Neuronal stem cell (in vitro differentiated cells): ENCODE measurements around the gene POLR1G.

Experiments used
- DNase-seq: peaks from one replicate; pipeline ENCODE4 v3.0.0-alpha.2; 2013; ENCODE audit warnings: low spot score
- H2AFZ ChIP-seq: one replicate; pipeline ENCODE4 v1.6.1; 2013; ENCODE audit warnings: mild to moderate bottlenecking, low read length, inconsistent platforms
- H2AK5ac ChIP-seq: 2 replicates; pipeline ENCODE4 v1.6.1; 2013; ENCODE audit warnings: low read depth, mild to moderate bottlenecking, inconsistent platforms, low read length, moderate library complexity, mixed read lengths
- H2BK120ac ChIP-seq: 2 replicates; pipeline ENCODE4 v1.6.1; 2013; ENCODE audit warnings: low read depth, mild to moderate bottlenecking, inconsistent platforms, low read length, moderate library complexity, mixed read lengths
- H2BK12ac ChIP-seq: one replicate; pipeline ENCODE4 v1.6.1; 2013; ENCODE audit warnings: low read length, inconsistent platforms
- H2BK15ac ChIP-seq: 2 replicates; pipeline ENCODE4 v1.6.1; 2013; ENCODE audit warnings: mild to moderate bottlenecking, low read length, inconsistent platforms, mixed read lengths
- H2BK5ac ChIP-seq: one replicate; pipeline ENCODE4 v1.6.1; 2013; ENCODE audit warnings: inconsistent platforms, mild to moderate bottlenecking, low read length, moderate library complexity
- H3K14ac ChIP-seq: one replicate; pipeline ENCODE4 v1.6.1; 2013; ENCODE audit warnings: low read length, inconsistent platforms
- H3K18ac ChIP-seq: 2 replicates; pipeline ENCODE4 v1.6.1; 2013; ENCODE audit warnings: low read length, inconsistent platforms
- H3K23ac ChIP-seq: 2 replicates; pipeline ENCODE4 v1.6.1; 2013; ENCODE audit warnings: low read depth, mild to moderate bottlenecking, mixed read lengths, low read length, inconsistent platforms; ENCODE audit not compliant: poor library complexity
- H3K27ac ChIP-seq: replicated peaks from 3 replicates; pipeline ENCODE4 v1.5.1; 2013; ENCODE audit warnings: low read length, inconsistent platforms
- H3K27me3 ChIP-seq, 3 experiments: 2 replicates each; pipeline ENCODE4 v1.6.1; 2013; ENCODE audit warnings: low read length in 3 of 3, mild to moderate bottlenecking in 2 of 3, inconsistent platforms in 1 of 3, low read depth in 1 of 3, mixed read lengths in 1 of 3, moderate library complexity in 1 of 3; ENCODE audit not compliant: control insufficient read depth in 3 of 3, insufficient read depth in 3 of 3
- H3K36me3 ChIP-seq, 2 donors: replicated peaks in 1 of 2; 2 replicates each; pipeline ENCODE4 v1.6.1; 2013; ENCODE audit warnings: low read length in 2 of 2; ENCODE audit not compliant: control insufficient read depth in 2 of 2, insufficient read depth in 2 of 2
- H3K4ac ChIP-seq: 2 replicates; pipeline ENCODE4 v1.6.1; 2013; ENCODE audit warnings: inconsistent platforms, mild to moderate bottlenecking, low read length, moderate library complexity
- H3K4me1 ChIP-seq, 2 donors: 1 replicate in 1 of 2; 2 replicates in 1 of 2; pipeline ENCODE4 v1.6.1; 2013; ENCODE audit warnings: low read length in 2 of 2, low read depth in 1 of 2; ENCODE audit not compliant: control insufficient read depth in 2 of 2, insufficient read depth in 1 of 2
- H3K4me2 ChIP-seq: one replicate; pipeline ENCODE4 v1.6.1; 2013; ENCODE audit warnings: mild to moderate bottlenecking, low read length, inconsistent platforms; ENCODE audit not compliant: insufficient read depth, poor library complexity, severe bottlenecking
- H3K4me3 ChIP-seq, 2 donors: 2 replicates each; pipeline ENCODE4 v1.5.1; 2013; ENCODE audit warnings: low read length in 2 of 2, mild to moderate bottlenecking in 2 of 2, inconsistent platforms in 1 of 2, moderate library complexity in 1 of 2
- H3K79me1 ChIP-seq: one replicate; pipeline ENCODE4 v1.6.1; 2013; ENCODE audit warnings: low read depth, mild to moderate bottlenecking, inconsistent platforms, low read length, moderate library complexity
- H3K9ac ChIP-seq: one replicate; pipeline ENCODE4 v1.6.1; 2013; ENCODE audit warnings: mild to moderate bottlenecking, low read depth, low read length, inconsistent platforms; ENCODE audit not compliant: poor library complexity
- H3K9me3 ChIP-seq, 2 donors: replicated peaks in 1 of 2; 2 replicates each; pipeline versions ENCODE3 to v1.6.1; 2013; ENCODE audit warnings: low read length in 2 of 2, mild to moderate bottlenecking in 2 of 2, inconsistent platforms in 1 of 2, low read depth in 1 of 2, mixed read lengths in 1 of 2, moderate library complexity in 1 of 2; ENCODE audit not compliant: control insufficient read depth in 2 of 2, insufficient read depth in 1 of 2
- H4K8ac ChIP-seq: one replicate; pipeline ENCODE4 v1.6.1; 2013; ENCODE audit warnings: low read depth, mild to moderate bottlenecking, inconsistent platforms, low read length, moderate library complexity
- H4K91ac ChIP-seq: one replicate; pipeline ENCODE4 v1.6.1; 2013; ENCODE audit warnings: low read length, low read depth, mild to moderate bottlenecking, inconsistent platforms; ENCODE audit not compliant: poor library complexity
- WGBS, 2 donors: extraction: QIAGEN DNeasy Blood & Tissue Kit; methylation state at CpG; one replicate each; pipeline ENCODE4 v1.1.7; 2013; ENCODE audit warnings: missing lambda C conversion rate in 2 of 2, mixed read lengths in 1 of 2; ENCODE audit not compliant: insufficient read length in 2 of 2, insufficient replicate concordance in 1 of 2; ENCODE audit errors: extremely low coverage in 2 of 2; 5-methylcytosine and 5-hydroxymethylcytosine counted together

Gene POLR1G

DNA sequence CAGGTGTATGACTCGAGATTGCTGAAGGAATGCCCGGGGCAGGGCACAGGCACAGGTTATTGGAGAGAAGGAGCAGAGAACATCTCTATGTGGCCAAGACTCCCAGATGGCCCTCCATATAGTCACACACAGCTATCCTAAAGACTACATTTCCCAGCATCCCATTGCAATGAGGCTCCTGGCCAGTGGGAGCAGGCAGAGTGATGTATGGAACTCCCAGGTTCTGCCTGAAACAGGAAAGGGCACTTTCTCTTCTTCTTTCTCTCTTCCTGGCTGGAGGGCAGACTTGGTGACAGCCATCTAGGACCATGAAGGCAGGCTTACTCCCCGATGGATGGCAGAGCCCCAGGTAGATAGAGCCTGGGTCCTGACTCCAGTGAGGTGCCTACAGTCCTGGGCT, 15.1 kb upstream of the POLR1G start:
- H3K23ac ChIP-seq: no peak overlapping the region
- H4K8ac ChIP-seq: no peak overlapping the region
- no peak overlapping the region for H3K14ac ChIP-seq
- H3K18ac ChIP-seq: no peak overlapping the region
- no CpG with 5 or more reads among the region's 3 CpGs for WGBS, 2 donors
- H2AK5ac ChIP-seq: no peak overlapping the region
- H3K4ac ChIP-seq: no peak overlapping the region
- no peak overlapping the region for H3K9ac ChIP-seq
- no peak overlapping the region for H3K4me2 ChIP-seq
- peaks cover 0 to 2% of the 10 kb centered on the region in 2 donors for H3K4me1 ChIP-seq
- peak overlapping the region; percentile 71 for H2AFZ ChIP-seq
- no peak for DNase-seq
- no peak overlapping the region for H4K91ac ChIP-seq
- no peak overlapping the region for H3K4me3 ChIP-seq
- peaks cover 0 to 2% of the 10 kb centered on the region in 2 donors for H3K36me3 ChIP-seq
- H3K9me3 ChIP-seq: peaks cover 0 to 1% of the 10 kb centered on the region in 2 donors
- H2BK12ac ChIP-seq: no peak overlapping the region
- no peak overlapping the region for H3K27ac ChIP-seq
- no peak overlapping the region for H2BK15ac ChIP-seq
- no peak overlapping the region for H2BK5ac ChIP-seq
- H3K27me3 ChIP-seq: peaks cover 0 to 19% (median 4%) of the 10 kb centered on the region in 3 experiments
- H2BK120ac ChIP-seq: no peak overlapping the region
- H3K79me1 ChIP-seq: no peaks in the 10 kb centered on the region

DNA sequence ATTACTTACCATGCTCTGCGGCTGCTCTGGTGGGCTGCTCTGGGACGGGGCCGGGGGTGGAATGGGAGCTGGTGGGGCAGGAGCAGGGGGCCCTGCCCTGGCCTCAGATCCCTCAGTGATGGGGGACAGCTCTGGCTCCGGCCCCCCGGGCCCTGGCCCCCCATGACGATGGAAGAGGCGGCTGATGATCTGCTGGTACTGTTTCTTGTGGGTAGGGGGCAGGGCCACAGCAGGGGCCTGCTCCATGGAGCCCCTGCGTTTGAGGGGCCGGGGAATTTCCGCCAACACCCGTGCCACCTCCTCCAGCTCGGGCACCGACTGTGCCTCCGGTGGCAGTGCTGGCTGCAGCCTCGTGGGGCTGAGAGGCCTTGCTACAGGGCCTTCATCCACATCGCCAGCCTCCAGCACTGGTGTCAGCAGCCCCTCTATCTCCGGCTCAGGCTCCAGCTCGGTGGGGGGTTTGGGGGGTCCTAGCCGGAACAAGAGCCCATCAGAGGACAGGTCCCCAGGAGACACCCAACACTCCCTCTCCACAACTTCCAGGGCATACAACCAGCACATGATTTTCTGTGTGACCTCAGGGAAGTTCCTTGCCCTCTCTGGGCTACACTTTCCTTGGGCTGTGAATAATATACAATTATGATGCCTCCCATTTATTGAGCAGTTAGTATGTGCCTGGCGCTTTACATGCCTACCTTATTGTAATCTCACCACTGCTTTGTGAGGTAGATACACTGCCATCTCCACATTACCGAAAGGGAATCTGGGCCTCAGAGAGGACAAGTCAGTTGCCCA, 14.4 kb upstream of the POLR1G start:
- Histone ChIP-seq H3K27ac (no peak overlapping the region), H2BK5ac (no peak overlapping the region), H2AK5ac (peak overlapping the region; percentile 74), H3K79me1 (no peaks in the 10 kb centered on the region), H3K4me1 (peaks cover 0 to 2% of the 10 kb centered on the region in 2 donors), H3K4ac (no peak overlapping the region), H3K4me2 (no peak overlapping the region), H2BK120ac (no peak overlapping the region), H3K4me3 (no peak overlapping the region), H2BK12ac (no peak overlapping the region), H3K9ac (peak overlapping the region; percentile 15), H2AFZ (peak overlapping the region; percentile 71), H3K23ac (no peak overlapping the region), H3K18ac (no peak overlapping the region), H3K36me3 (peaks cover 0 to 2% of the 10 kb centered on the region in 2 donors), H4K91ac (no peak overlapping the region), H3K9me3 (peaks cover 0 to 1% of the 10 kb centered on the region in 2 donors), H2BK15ac (no peak overlapping the region), H4K8ac (no peak overlapping the region), H3K14ac (no peak overlapping the region), H3K27me3 (peaks cover 0 to 22% (median 8%) of the 10 kb centered on the region in 3 experiments)
- no peak for DNase-seq
- no CpG with 5 or more reads among the region's 21 CpGs for WGBS, 2 donors

DNA sequence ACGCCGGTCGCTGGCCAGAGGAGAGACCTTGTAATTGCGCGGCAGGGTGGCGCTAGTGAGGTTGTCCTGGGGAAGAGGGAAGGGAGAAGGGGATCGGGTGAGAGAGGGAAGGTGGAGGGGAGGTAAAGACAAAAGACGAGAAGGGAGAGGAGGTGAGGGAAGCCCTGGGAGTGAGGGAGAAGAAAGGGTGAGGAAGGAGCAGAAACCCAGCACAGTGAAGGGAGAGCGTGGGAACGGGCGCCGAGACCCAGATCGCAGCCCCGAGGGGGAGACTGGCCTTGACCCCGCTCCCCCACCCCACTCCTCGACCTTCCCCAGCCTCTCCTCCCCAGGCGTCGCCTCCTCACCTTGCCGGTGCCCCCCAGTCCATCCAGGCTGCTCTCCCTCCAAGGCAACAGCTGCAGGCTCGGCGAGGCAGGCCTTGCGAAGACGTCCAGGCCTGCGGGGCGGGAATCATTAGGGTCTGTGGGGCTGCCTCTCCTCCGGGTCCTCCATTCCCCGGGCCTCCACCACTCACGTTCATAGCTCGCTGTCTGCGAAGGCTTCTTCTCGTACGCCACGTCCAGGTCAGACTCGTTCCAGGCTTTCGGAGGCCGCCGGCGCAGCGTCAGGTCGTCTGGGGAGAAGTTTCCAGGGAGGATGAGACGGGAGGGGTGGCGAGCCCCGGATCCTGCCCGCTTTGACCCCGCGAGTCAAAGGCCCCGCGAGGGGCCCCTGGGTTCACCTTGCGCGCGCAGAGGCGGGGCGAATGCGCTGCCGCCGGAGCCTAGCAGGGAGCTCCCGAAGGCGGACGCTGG, 10.4 kb upstream of the POLR1G start:
- H2AFZ ChIP-seq: no peak overlapping the region
- no peak overlapping the region for H4K8ac ChIP-seq
- DNase-seq: no peak
- no peak overlapping the region for H3K4ac ChIP-seq
- H2BK120ac ChIP-seq: peak overlapping the region; percentile 61
- peaks cover 0 to 1% of the 10 kb centered on the region in 2 donors for H3K9me3 ChIP-seq
- H3K36me3 ChIP-seq: no peaks in the 10 kb centered on the region
- WGBS, 2 donors: no CpG with 5 or more reads among the region's 59 CpGs
- H3K18ac ChIP-seq: no peak overlapping the region
- H3K27me3 ChIP-seq: peaks cover 0 to 49% (median 14%) of the 10 kb centered on the region in 3 experiments
- no peak overlapping the region for H3K14ac ChIP-seq
- H3K9ac ChIP-seq: no peak overlapping the region
- no peak overlapping the region for H2BK5ac ChIP-seq
- H4K91ac ChIP-seq: no peak overlapping the region
- peaks cover 5 to 9% of the 10 kb centered on the region in 2 donors for H3K4me1 ChIP-seq
- peak overlapping the region; percentile 60 for H3K23ac ChIP-seq
- H3K4me2 ChIP-seq: peak overlapping the region; percentile 43
- no peak overlapping the region for H3K4me3 ChIP-seq
- H2BK12ac ChIP-seq: no peak overlapping the region
- no peaks in the 10 kb centered on the region for H3K79me1 ChIP-seq
- H2AK5ac ChIP-seq: no peak overlapping the region
- no peak overlapping the region for H3K27ac ChIP-seq
- H2BK15ac ChIP-seq: no peak overlapping the region

DNA sequence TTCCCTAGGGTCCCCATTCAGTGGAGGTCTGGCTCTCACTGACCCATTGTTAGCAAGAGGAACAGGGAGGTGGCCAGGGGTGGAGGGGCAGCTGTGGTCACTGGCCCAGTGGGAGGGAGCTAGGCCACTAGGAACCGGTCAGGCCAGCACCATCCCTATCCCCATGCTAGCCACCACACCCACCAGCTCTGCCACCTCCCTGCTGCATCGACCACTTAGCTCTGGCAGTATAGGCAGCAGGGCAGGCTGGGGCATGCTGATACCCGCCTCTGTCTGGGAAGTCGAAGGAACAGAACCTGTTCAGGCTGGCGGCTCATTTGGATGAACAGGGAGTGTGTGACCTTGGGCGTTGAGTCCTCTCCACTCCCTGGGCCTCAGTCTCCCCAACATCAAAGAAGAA, 6.3 kb upstream of the POLR1G start:
- H3K9ac ChIP-seq: peak overlapping the region; percentile 63
- H3K27me3 ChIP-seq: peaks cover 18 to 76% (median 20%) of the 10 kb centered on the region in 3 experiments
- H3K4me2 ChIP-seq: no peak overlapping the region
- DNase-seq: no peak
- no peak overlapping the region for H3K4ac ChIP-seq
- no peak overlapping the region for H4K91ac ChIP-seq
- no peak overlapping the region for H2BK15ac ChIP-seq
- no peak overlapping the region for H2BK5ac ChIP-seq
- WGBS, 2 donors: no CpG with 5 or more reads among the region's 6 CpGs
- peak overlapping the region; percentile 38 for H3K23ac ChIP-seq
- peak overlapping the region; percentile 60 for H3K18ac ChIP-seq
- H2BK12ac ChIP-seq: no peak overlapping the region
- H3K14ac ChIP-seq: no peak overlapping the region
- H2BK120ac ChIP-seq: no peak overlapping the region
- H3K36me3 ChIP-seq: no peaks in the 10 kb centered on the region
- H3K79me1 ChIP-seq: peaks cover 2% of the 10 kb centered on the region
- H2AK5ac ChIP-seq: no peak overlapping the region
- no peak overlapping the region for H4K8ac ChIP-seq
- H3K4me3 ChIP-seq: no peak overlapping the region
- no peak overlapping the region for H2AFZ ChIP-seq
- H3K27ac ChIP-seq: no peak overlapping the region
- H3K9me3 ChIP-seq: peaks cover 0 to 1% of the 10 kb centered on the region in 2 donors
- peaks cover 15 to 25% of the 10 kb centered on the region in 2 donors for H3K4me1 ChIP-seq
